ENCODE data around the gene ENOX1. TPM values are rescaled to one million over a fixed set of nuclear protein-coding genes. Genes with fewer than 3 reads are reported as not detected.
A peak's percentile ranks its signal among the peaks of the same experiment; 100 is the strongest.

The ENOX1 gene
- polyA plus RNA-seq, 6 donors from 2014 or later, result not detected

GRCh38 chr13:43574605-43575004 lies 212.2 kb downstream of the ENOX1 start:
- Mint-ChIP-seq H3K4me1 (no peaks in the 10 kb centered on the region), H3K27ac (no peak overlapping the region), H3K4me3 (no peak overlapping the region), H3K36me3 (no peaks in the 10 kb centered on the region), H3K9me3 (no peaks in the 10 kb centered on the region), H3K27me3 (no peaks in the 10 kb centered on the region)
- no peak for ATAC-seq (ENCODE audit: low read depth in 2 of 2)
- DNase-seq, result no peak

- H3K27ac Mint-ChIP-seq, result no peak overlapping the region
- ATAC-seq (ENCODE audit: low read depth in 2 of 2), result no peak
- no peaks in the 10 kb centered on the region for H3K27me3 Mint-ChIP-seq
- no peak overlapping the region for H3K4me3 Mint-ChIP-seq
- no peaks in the 10 kb centered on the region for H3K4me1 Mint-ChIP-seq
- no peaks in the 10 kb centered on the region for H3K9me3 Mint-ChIP-seq
- no peak for DNase-seq
- H3K36me3 Mint-ChIP-seq, result no peaks in the 10 kb centered on the region
Measured at GRCh38 chr13:43573802-43574514, 212.8 kb downstream of the ENOX1 start.

GRCh38 chr13:43573361-43573740 lies 213.4 kb downstream of the ENOX1 start:
- no peak overlapping the region for H3K27ac Mint-ChIP-seq
- DNase-seq (no peak), ATAC-seq (ENCODE audit: low read depth in 2 of 2) (no peak)
- H3K36me3 Mint-ChIP-seq, result no peaks in the 10 kb centered on the region
- H3K4me1 Mint-ChIP-seq, result no peaks in the 10 kb centered on the region
- no peaks in the 10 kb centered on the region for H3K9me3 Mint-ChIP-seq
- H3K27me3 Mint-ChIP-seq, result no peaks in the 10 kb centered on the region
- no peak overlapping the region for H3K4me3 Mint-ChIP-seq

GRCh38 chr13:43572656-43573360 lies 214.0 kb downstream of the ENOX1 start:
- H3K27me3 Mint-ChIP-seq, result no peaks in the 10 kb centered on the region
- no peak overlapping the region for H3K4me3 Mint-ChIP-seq
- no peaks in the 10 kb centered on the region for H3K4me1 Mint-ChIP-seq
- H3K27ac Mint-ChIP-seq, result no peak overlapping the region
- ATAC-seq (ENCODE audit: low read depth in 2 of 2), result no peak
- no peaks in the 10 kb centered on the region for H3K9me3 Mint-ChIP-seq
- DNase-seq, result no peak
- no peaks in the 10 kb centered on the region for H3K36me3 Mint-ChIP-seq

GRCh38 chr13:43569658-43570057 lies 217.1 kb downstream of the ENOX1 start:
- ATAC-seq (ENCODE audit: low read depth in 2 of 2) (no peak), DNase-seq (no peak)
- Mint-ChIP-seq H3K36me3 (no peaks in the 10 kb centered on the region), H3K27ac (no peak overlapping the region), H3K4me3 (no peak overlapping the region), H3K27me3 (no peaks in the 10 kb centered on the region), H3K9me3 (no peaks in the 10 kb centered on the region), H3K4me1 (no peaks in the 10 kb centered on the region)

- Mint-ChIP-seq H3K27me3 (no peaks in the 10 kb centered on the region), H3K36me3 (no peaks in the 10 kb centered on the region), H3K9me3 (no peaks in the 10 kb centered on the region), H3K27ac (no peak overlapping the region), H3K4me3 (no peak overlapping the region), H3K4me1 (no peaks in the 10 kb centered on the region)
- ATAC-seq (ENCODE audit: low read depth in 2 of 2) (no peak), DNase-seq (no peak)
Measured at GRCh38 chr13:43567608-43568007, 219.2 kb downstream of the ENOX1 start.

- H3K4me1 Mint-ChIP-seq, result no peaks in the 10 kb centered on the region
- peak in 1 of 2 donors; percentile 16 for ATAC-seq (ENCODE audit: low read depth in 2 of 2)
Measured at GRCh38 chr13:43564952-43565351, 221.8 kb downstream of the ENOX1 start.

GRCh38 chr13:43561081-43561480 lies 225.7 kb downstream of the ENOX1 start:
- H3K27me3 Mint-ChIP-seq, result no peaks in the 10 kb centered on the region
- no peaks in the 10 kb centered on the region for H3K9me3 Mint-ChIP-seq
- ATAC-seq (ENCODE audit: low read depth in 2 of 2) (no peak), DNase-seq (no peak)
- H3K36me3 Mint-ChIP-seq, result no peaks in the 10 kb centered on the region
- no peaks in the 10 kb centered on the region for H3K4me1 Mint-ChIP-seq
- no peak overlapping the region for H3K4me3 Mint-ChIP-seq
- no peak overlapping the region for H3K27ac Mint-ChIP-seq

More at GRCh38 chr13:43564952-43565351, 221.8 kb downstream of the ENOX1 start:
- no peak overlapping the region for H3K27ac Mint-ChIP-seq
- no peaks in the 10 kb centered on the region for H3K36me3 Mint-ChIP-seq
- no peak for DNase-seq
- H3K9me3 Mint-ChIP-seq, result no peaks in the 10 kb centered on the region
- H3K4me3 Mint-ChIP-seq, result no peak overlapping the region
- no peaks in the 10 kb centered on the region for H3K27me3 Mint-ChIP-seq

- no peak for DNase-seq
- no peak for ATAC-seq (ENCODE audit: low read depth in 2 of 2)
- H3K27me3 Mint-ChIP-seq, result no peaks in the 10 kb centered on the region
- H3K9me3 Mint-ChIP-seq, result no peaks in the 10 kb centered on the region
- H3K4me1 Mint-ChIP-seq, result no peaks in the 10 kb centered on the region
- H3K4me3 Mint-ChIP-seq, result no peak overlapping the region
- H3K36me3 Mint-ChIP-seq, result no peaks in the 10 kb centered on the region
- H3K27ac Mint-ChIP-seq, result no peak overlapping the region
Measured at GRCh38 chr13:43558939-43559338, 227.8 kb downstream of the ENOX1 start.

- H3K36me3 Mint-ChIP-seq, result no peaks in the 10 kb centered on the region
- H3K27me3 Mint-ChIP-seq, result no peaks in the 10 kb centered on the region
- H3K4me1 Mint-ChIP-seq, result no peaks in the 10 kb centered on the region
- DNase-seq, result no peak
- no peak overlapping the region for H3K4me3 Mint-ChIP-seq
- H3K27ac Mint-ChIP-seq, result no peak overlapping the region
- H3K9me3 Mint-ChIP-seq, result no peaks in the 10 kb centered on the region
- no peak for ATAC-seq (ENCODE audit: low read depth in 2 of 2)
Measured at GRCh38 chr13:43558326-43558725, 228.4 kb downstream of the ENOX1 start.

- no peak overlapping the region for H3K27ac Mint-ChIP-seq
- no peaks in the 10 kb centered on the region for H3K4me1 Mint-ChIP-seq
- H3K27me3 Mint-ChIP-seq, result no peaks in the 10 kb centered on the region
- DNase-seq (no peak), ATAC-seq (ENCODE audit: low read depth in 2 of 2) (no peak)
- no peaks in the 10 kb centered on the region for H3K9me3 Mint-ChIP-seq
- H3K36me3 Mint-ChIP-seq, result no peaks in the 10 kb centered on the region
- H3K4me3 Mint-ChIP-seq, result no peak overlapping the region
Measured at GRCh38 chr13:43555667-43556066, 231.1 kb downstream of the ENOX1 start.

GRCh38 chr13:43551897-43552456 lies 234.8 kb downstream of the ENOX1 start:
- Mint-ChIP-seq H3K4me3 (no peak overlapping the region), H3K36me3 (no peaks in the 10 kb centered on the region), H3K27me3 (no peaks in the 10 kb centered on the region), H3K9me3 (no peaks in the 10 kb centered on the region), H3K27ac (no peak overlapping the region), H3K4me1 (no peaks in the 10 kb centered on the region)
- no peak for DNase-seq
- no peak for ATAC-seq (ENCODE audit: low read depth in 2 of 2)

- Mint-ChIP-seq H3K4me1 (no peaks in the 10 kb centered on the region), H3K4me3 (no peak overlapping the region), H3K36me3 (no peaks in the 10 kb centered on the region), H3K9me3 (no peaks in the 10 kb centered on the region), H3K27me3 (no peaks in the 10 kb centered on the region), H3K27ac (no peak overlapping the region)
- ATAC-seq (ENCODE audit: low read depth in 2 of 2), result no peak
- no peak for DNase-seq
Measured at GRCh38 chr13:43546816-43547215, 240.0 kb downstream of the ENOX1 start.

- Mint-ChIP-seq H3K9me3 (no peaks in the 10 kb centered on the region), H3K4me3 (no peak overlapping the region), H3K36me3 (no peaks in the 10 kb centered on the region), H3K27ac (no peak overlapping the region), H3K4me1 (no peaks in the 10 kb centered on the region), H3K27me3 (no peaks in the 10 kb centered on the region)
- DNase-seq (no peak), ATAC-seq (ENCODE audit: low read depth in 2 of 2) (no peak)
Measured at GRCh38 chr13:43546251-43546650, 240.5 kb downstream of the ENOX1 start.
